ENCODE measurements around the gene CHD1. TPM values are rescaled to one million over a fixed set of nuclear protein-coding genes. Genes with fewer than 3 reads are reported as not detected.

CHD1 gene
- total RNA-seq, 4 donors from 2014 or later: 59.3 to 112 (median 69.0) TPM

GRCh38 chr5:98965226-98965625, 36.4 kb upstream of the CHD1 start:
- TF ChIP-seq CTCF (IDR thresholded peaks at IDR 0.05; ENCODE audit: low read depth): no peak

GRCh38 chr5:98964621-98965020, 35.8 kb upstream of the CHD1 start:
- no peak for TF ChIP-seq CTCF (IDR thresholded peaks at IDR 0.05; ENCODE audit: low read depth)

- TF ChIP-seq CTCF (IDR thresholded peaks at IDR 0.05; ENCODE audit: low read depth): no peak
These were observed 34.2 kb upstream of the CHD1 start for GRCh38 chr5:98963019-98963418.

- TF ChIP-seq CTCF (IDR thresholded peaks at IDR 0.05; ENCODE audit: low read depth): no peak
These were observed 33.8 kb upstream of the CHD1 start for GRCh38 chr5:98962587-98962986.

GRCh38 chr5:98961665-98962344, 33.0 kb upstream of the CHD1 start:
- TF ChIP-seq CTCF (IDR thresholded peaks at IDR 0.05; ENCODE audit: low read depth): no peak

GRCh38 chr5:98957307-98957706, 28.5 kb upstream of the CHD1 start:
- TF ChIP-seq CTCF (IDR thresholded peaks at IDR 0.05; ENCODE audit: low read depth): no peak

- no peak for TF ChIP-seq CTCF (IDR thresholded peaks at IDR 0.05; ENCODE audit: low read depth)
These were observed 25.7 kb upstream of the CHD1 start for GRCh38 chr5:98954392-98955028.

Data from subcutaneous adipose tissue (tissue), 4 donors.